Measurements from ENCODE around the gene PIANP. TPM values are rescaled to one million over a fixed set of nuclear protein-coding genes. Genes with fewer than 3 reads are reported as not detected.
A peak's percentile ranks its signal among the peaks of the same experiment; 100 is the strongest.
"Not testable (repeated sequence)": the region's sequence is repeated elsewhere in the genome, so short reads cannot be mapped to it uniquely, and the experiment has no call there.

PIANP gene
- total RNA-seq, 1 donor from 2014 or later: not detected

DNA sequence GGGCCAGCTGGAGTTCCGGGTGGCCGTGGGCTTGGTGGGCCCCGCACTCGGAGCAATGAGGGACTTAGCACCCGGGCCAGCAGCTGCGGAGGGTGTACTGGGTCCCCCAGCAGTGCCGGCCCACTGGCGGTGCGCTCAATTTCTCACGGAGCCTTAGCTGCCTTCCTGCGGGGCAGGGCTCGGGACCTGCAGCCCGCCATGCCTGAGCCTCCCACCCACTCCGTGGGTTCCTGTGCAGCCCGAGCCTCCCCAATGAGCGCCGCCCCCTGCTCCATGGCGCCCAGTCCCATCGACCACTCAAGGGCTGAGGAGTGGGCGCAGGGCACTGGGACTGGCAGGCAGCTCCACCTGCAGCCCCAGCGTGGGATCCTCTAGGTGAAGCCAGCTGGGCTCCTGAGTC lies 7.7 kb upstream of the PIANP start:
- not testable (repeated sequence) for DNase-seq (ENCODE audit: low spot score)

DNA sequence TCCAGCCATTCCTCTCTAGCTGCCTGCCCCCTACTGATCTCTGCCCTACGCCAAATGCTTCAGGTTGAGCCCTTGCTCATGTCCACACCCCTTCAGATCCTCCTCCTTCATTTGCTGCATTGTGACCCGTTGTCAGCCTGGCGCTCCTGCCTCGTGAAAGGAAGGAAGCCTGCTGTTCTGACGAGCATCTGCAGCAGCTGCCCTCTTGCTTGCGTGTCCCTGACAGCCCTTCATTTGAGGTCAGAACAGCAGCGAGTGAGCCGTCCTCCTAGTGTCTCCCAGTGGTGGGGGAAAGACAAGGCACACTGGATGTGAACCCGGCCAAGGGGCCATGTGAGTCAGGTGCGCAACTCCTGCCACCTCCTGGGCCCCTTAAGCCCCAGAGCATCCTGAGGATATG lies 3.0 kb upstream of the PIANP start:
- no peak for DNase-seq (ENCODE audit: low spot score)

DNA sequence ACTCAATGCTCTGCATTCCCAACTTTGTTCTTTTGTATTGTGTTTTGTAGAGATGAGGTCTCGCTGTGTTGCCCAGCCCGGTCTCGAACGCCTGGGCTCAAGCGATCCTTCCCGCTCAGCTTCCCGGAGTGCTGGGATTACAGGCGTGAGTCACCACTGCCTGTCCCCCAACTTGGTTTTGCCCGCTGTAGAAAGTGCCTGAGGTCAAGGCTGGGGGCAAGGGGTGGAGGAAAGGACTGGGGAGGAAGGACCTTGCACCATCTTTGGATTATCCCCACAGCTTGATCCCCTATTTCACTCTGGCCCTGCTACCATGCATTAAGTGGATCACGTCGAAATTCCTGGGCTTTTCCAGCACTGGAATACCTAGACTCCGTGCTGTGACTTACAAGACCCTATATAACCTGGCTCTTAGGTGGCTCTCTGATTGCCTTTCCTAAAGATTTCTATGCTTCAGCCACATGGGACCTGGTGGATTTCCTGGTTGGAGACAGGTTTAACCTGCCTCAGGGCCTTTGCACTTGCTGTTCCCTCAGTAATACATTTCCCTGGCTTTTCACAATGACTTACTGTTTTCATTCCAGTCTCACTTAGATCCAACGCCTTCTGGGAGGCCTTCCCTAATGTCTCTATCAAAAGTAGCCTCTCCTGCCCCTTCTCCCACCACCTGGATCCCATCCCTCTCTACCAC lies 608 bp upstream of the PIANP start:
- peak; percentile 34 for DNase-seq (ENCODE audit: low spot score)

DNA sequence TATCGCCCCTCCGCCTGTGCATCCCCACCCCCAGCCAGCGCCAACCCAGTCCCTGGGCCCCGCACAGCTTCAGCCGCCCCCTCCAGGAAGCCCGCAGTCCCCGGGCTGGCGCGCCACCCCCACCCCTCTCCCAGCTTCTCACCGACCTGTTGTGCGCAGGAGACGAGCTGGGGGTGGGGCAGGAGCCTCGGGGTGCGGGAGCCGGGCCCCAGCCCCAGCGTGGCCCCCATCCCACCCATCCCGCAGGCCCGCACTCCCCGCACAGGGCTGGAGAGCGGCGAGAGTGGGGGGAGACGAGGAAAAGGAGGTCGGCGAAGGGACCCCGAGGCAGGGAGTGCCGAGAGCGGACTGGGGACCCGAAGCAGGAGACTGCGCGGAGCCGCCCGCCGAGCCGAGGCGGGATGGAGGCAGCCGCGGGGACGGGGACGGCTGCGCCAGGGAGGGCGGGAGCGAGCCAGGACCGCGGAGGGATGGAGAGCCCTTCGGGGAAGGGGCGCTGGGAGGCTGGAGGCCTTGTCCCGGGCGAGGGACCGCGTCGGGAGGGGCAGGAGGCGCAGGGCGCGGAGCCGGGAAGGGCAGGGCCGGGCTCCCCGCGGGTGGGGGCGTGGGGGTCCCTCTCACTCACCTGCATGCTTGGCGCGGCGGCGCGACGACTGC lies 498 bp downstream of the PIANP start:
- DNase-seq (ENCODE audit: low spot score): peak; percentile 16

DNA sequence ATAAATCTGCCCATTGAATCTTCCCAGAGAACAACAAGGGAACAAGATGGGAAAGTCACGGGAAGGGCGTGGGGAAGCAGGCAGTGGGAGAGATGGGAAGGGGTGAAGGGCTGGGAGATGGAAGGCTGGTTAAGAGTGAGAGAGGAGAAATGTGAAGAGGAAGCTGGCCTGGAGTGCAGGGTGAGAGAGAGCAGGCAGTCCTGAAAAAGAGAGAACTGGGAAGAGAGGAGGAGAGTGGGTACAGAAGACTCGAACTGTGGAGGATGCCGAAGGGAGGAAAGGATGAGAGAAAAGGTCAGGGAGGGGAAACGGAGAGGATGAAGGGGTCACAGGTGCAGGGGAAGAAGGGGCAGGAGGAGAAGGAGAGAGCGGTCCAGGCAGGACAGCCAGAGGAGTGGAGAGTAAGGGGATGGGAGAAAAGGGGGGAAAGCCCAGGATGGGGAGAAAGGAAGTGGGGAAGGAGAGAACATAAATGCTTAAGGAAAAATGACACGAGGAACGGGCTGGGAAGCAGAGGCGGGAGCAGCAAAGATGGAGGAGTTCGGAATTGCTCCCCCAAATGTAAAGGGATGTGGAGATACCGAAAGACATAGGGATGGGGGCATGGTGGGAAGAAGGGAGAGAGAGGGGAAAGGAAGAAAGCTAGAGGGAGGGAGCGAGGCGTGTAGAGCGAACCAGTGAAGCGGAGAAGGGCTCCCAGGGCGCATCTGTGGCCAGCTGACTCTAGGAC lies 1.2 kb downstream of the PIANP start:
- DNase-seq (ENCODE audit: low spot score): no peak

DNA sequence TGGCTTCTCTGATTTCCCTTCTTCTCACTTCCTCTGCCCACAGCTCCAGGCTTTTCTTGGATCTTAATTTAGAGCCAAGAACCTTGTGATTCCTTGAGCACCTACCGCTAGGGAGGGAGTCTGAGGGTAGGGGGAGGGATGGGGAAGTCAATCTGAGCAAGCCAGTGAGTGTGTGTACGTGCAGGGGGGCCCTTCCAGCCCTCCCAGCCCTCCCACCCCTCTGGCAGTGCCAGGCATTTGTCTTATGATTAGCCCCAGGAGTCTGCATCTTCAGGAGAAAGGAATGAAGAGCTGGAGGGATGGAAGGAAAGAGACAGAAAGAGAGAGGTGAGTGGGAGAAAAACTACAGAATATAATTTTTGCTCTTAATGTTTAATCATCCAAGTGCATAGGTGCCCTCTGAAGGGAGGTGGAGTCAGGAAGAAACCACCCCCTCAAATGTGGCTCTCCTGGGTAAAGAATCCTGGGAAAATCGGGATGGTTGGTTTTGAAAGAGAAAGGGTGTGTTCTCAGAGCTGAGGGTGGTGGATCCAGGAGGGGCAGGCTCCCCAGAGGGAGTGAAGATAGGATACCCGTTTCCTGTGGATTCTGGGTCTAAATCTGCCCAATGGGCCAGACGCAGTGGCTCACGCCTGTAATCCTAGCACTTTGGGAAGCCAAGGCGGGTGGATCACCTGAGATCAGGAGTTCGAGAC lies 2.1 kb downstream of the PIANP start:
- no peak for DNase-seq (ENCODE audit: low spot score)

DNA sequence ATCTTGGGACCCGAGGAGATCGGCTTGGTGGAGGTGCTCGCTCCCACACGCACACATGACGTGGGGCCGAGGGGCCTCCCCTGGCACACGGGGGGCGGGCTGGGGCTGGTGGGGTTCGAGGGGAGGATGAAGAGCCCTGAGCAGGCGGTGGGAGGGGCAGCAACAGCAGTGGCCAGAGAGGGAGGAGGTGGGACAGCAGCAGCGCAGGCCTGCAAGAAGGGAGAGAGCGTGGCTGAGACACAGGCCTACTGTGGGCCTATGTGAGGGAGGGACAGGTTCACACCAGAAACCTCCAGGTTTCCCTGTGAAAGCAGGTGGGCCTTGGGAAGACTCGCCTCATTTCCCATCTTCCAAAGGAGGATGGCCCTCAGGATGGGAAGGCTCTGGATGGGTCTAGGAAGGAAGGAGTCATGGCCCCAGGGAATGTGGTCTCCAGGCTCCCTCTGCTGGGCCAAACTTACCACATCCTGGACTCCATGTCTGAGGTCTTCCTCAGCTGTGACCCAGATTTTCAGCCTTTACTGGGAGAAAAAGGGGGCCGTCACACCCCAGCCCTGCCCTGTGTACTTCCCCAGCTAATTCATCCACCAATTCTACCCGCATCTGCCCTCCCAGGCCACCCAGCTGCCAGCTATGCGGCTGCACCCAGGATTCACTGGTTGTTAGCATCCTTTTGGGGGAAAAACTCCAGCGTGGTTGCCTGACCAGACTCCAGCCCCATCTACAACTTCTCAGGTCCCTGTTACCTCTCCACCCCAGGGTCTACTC lies 2.8 kb downstream of the PIANP start:
- DNase-seq (ENCODE audit: low spot score): peak; percentile 29

DNA sequence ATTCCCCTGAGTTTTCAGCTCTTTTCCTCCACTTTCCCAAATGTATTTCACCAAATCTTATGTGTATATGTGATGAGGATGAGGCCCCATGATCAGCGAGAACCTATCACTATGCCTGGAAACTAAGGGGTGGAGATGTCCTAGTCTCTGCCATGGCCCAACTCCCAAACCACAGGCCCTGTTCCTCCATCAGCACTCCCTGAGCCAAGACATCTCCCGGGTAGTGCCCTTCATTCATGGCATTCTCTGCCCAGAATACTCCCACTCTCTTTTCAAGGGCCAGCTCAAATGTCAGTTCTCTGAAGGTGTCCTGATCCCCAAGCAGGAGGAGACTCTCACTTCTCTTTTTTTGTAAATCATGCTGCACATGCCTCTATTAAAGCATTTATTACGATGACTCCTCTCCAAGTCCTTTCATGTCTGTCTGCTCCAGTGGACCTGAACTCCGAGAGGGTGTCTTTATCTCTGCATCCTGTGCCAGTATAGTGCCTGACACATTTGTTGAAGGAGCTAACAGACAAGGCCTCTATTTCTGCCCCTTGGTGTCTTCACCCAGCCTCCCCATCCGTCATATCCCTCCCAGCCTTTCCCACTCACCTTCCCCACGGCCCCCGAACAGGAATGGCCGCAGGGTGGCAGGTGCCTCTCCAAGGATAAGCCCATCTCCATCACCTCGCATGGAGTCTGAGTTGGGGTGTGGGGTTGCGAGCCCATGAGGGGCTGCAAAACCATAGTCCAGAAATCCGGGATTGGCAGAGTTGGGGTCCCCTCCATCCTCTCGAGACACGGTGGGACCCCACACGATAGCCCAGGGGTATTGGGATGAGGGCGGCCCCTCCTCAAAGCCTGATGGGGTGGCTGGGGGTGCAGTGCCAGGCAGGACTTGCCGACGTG lies 3.7 kb downstream of the PIANP start:
- DNase-seq (ENCODE audit: low spot score): no peak

DNA sequence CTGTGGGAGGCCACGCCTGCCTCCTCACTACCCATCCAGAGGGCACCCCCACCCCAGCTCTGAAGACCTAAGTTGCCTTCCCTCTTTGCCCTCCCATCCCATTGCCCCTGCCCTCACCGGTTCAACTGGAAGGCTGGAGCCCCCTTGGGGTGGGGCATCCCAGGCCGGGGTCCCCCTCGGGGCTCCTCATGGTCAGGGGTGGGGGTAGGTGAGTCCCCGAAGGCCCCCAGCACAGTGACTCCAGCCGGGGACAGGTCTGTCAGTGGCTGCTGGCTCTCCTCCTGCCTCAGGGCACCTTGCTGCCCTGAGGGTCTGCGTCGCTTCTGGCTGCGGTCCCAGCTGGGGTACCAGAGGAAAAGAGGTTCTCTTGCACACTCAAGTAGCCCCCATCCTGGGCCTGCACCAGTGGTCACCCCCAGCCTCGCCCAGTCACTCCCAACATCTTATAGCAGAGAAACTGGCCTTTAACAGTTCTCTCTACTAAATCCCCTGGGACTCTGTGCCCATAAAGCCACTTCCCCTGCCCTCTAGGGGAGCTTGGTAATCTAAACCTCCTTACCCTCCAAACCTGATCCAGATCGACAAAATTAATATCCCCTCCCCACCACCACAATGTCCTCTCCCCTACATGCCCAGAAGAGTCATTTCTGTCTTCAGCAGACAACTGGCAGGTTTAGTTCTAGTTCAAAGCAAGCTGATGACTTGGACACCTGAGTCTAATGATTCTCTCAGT lies 5.1 kb downstream of the PIANP start:
- no peak for DNase-seq (ENCODE audit: low spot score)

DNA sequence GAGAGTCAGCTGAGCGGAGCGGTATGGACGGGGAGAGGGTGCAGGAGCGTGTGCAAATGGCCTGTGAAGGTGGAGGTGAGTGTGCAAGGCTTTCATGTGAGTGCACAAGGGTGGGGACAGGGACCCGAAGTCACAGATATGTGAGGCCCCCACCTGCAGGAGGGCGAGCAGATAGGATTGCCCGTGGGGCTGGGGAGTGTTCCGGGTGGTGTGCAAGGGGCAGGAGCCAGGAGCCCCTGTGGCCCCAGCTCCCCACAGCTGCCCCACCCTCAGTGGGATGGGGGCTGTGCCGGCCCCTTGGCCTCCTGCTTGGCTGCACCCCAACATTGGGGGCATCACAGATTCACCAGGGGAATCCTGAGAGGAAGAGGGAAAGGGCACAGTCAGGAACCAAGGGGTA lies 5.9 kb downstream of the PIANP start:
- no peak for DNase-seq (ENCODE audit: low spot score)

DNA sequence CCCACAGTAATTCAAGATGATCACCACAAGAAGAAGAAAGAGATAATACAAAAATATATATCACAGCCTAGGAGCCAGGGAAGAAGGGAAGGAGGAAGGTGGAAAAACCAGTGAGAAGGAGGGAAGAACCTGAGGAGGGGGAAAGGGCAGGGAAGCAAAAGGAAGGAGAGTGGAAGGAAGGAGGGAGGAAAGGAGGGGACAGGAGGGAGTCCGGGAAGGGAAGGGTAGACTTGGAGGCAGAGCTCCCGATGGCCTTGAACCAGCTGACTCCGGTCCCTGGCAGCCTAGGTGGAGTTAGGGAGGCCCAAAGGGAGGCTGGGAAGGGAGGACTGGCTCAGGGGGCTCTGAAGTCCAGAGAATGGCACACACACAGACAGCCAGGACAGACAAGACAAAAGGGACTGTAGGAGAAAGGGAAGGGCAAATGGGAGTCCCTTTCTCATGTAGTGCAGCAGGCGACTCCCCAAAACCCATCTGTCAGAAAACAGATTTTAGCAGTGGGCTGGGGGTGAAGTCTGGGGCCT lies 6.7 kb downstream of the PIANP start:
- no peak for DNase-seq (ENCODE audit: low spot score)

DNA sequence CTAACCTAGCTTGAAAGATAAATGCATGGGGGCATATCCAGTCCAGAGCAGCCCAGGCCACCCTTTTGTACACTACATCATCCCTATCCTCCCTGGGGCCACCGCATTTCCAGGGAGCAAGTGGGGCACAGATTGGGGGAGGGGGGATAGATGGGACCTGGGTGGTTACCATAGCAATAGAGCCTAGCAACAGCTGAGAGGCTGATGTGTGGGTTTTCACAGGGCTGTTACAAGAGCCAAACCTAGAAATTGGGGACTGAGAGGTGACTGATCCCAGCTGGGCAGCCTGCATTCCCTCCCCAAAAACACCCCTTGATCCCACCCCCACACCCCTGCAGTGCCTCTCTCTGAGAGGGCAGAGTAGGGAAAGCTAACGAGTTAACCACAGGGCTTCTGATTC lies 7.7 kb downstream of the PIANP start:
- DNase-seq (ENCODE audit: low spot score): no peak

DNA sequence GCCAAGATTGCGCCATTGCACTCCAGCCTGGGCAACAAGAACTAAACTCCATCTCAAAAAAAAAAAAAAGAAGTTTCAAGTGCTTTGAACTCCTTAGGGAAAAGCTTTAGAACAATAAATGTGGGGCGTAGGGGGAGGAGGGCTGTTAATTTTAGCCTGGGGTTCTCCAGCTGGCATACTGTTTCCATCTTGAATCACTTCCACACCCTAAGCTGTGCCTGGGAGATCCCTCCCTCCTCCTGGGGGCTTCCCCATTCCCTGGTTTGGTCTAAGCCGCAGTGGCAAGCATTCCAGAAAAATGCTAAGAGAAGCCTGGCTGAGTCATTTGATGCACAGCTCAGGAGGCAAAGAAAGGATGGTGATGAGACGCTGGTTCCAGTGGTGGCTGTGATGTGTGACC lies 9.1 kb downstream of the PIANP start:
- no peak for DNase-seq (ENCODE audit: low spot score)

DNA sequence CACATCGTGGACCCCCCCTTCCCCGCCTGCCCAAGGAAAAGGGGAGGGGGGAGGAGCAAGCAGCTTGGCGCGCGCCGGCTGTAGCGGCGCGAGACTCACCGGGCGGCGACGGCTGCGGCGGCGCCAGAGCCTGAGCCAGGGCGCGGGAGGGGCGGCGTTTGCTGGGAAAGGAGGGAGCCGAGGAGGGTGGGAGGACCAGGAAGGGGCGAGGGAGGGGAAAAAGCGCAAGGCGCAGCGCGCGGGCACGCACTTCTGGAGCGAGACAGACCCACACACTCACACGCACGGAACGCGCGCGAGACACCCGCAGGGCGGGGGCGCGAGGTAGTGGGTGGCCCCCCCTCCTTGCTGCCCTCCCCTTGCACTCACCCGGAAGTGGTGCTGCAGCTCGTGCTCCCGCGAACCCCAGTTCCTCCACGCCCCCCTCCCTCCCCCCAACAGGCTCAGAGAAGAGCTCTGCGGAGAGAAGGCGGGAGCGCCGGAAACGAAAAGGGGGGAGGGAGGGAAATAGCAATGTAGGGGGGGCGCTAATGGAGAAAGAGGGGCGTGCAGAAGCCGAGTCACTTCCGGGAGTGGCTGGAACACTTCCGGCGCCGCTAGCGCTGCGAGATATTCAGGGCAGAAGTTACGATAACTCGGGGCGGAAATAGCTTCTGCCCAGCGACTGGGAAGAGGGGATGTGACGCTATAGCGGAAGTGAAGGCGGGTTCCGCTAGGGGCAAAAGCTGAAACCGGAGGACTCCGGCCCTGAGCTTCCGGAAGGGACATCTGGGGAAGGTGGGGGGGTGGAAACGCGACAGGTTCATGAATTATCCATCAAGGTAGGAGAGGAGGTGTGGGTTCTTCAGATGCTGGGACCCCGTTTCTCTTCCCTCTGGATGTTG lies 11.4 kb downstream of the PIANP start, which contains the start of gene ZNF384:
Gene ZNF384, minus strand, starts transcription at position 377 of the 884 bp plus-strand sequence. CDS start 9,855 bp downstream, outside the sequence.
- DNase-seq (ENCODE audit: low spot score): peak; percentile 100

DNA sequence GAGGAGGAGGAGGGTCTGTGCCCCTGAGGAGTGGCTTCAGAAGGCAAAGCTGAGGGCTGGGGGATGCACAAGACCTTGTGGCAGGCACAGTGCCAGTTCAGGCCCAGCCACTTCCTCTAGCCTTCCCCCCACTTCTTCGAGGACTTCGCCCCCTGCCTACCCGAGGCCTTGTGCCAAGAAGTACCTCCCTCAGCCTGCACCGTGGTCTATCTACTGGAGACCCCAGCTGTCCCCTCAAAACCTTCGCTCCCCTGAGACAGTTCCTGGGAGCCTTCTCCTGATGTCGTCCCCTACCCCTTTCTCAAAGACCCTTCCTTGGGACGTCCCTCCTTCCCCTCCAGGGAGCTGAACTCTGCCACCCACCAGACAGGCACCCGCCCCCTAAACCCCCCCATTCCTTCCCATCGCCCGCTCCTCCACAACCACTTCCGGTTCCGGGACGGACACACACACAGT lies 12.0 kb downstream of the PIANP start:
- no peak for DNase-seq (ENCODE audit: low spot score)

DNA sequence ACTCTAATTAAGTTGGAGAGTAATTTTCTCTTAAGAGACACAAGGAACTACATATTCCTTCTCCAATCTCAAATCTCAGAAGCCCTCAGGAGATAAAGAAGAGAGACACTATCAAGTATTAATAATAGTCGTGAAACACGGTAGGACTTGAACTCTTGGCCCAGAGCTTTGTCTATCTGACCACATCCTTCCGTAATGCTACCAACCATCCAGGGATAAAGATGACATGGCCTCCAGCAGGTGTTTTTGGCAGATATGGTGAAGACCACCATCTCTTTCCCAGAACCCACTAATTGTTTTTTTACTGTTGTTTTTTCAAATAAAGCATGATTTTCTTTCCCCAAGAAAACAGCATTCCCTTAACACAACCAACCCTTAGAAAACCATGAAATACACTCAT lies 14.8 kb downstream of the PIANP start:
- DNase-seq (ENCODE audit: low spot score): no peak

DNA sequence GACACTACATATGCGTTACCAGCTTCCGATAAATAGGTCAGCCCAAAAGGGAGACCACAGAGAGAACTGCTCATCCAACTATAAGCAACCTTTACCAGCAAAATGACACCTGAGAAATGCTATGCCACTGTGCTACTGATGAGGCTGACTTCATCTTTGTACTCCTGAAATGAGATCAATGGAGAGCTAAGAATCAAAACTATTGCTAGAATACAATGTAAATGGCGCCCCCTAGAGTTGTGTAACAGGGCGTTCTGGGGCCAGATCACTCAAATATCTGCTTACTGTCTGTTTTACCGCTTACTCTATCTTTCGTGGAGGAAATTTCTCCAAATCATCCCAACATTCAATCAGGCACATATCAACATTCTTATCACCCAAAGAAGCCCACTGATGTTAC lies 16.0 kb downstream of the PIANP start:
- no peak for DNase-seq (ENCODE audit: low spot score)

DNA sequence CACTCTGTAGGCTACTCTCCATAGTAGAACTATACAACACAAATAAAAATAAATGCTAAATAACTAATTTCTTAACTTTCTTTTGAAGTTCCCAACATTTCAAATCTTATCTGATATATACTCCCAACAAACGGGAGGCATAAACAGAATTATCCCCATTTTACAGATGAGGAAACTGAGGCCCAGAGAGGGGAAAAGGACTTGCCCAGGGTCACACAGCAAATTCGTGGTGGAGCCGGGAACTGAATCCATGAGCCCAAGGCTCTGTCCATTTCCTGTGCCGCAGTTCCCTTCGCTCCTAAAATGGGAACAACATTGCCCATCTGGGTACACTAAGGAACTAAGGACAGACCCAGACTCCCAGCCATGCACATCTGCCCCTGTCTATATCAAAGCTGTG lies 23.7 kb downstream of the PIANP start:
- no peak for DNase-seq (ENCODE audit: low spot score)

Data from umbilical cord (tissue), 2 donors.